ENCODE measurements around the gene SEMA4D. TPM values are rescaled to one million over a fixed set of nuclear protein-coding genes. Genes with fewer than 3 reads are reported as not detected.

The SEMA4D gene
- total and polyA plus RNA-seq, 12 donors: 2.3 to 51.0 (median 20.2) TPM

GRCh38 chr9:89471390-89471789 is 26.5 kb downstream of the SEMA4D start:
- Histone ChIP-seq H3K36me3 (peaks cover 0 to 7% (median 0%) of the 10 kb centered on the region in 9 donors), H3K4me3 (no peak overlapping the region), H3K4me1 (peaks cover 0 to 64% (median under 1%) of the 10 kb centered on the region in 9 donors), H3K27ac (peak overlapping the region in 1 of 10 donors; percentile 76), H3K27me3 (no peaks in the 10 kb centered on the region), H3K9me3 (no peaks in the 10 kb centered on the region)
- no peak for TF ChIP-seq CTCF (IDR thresholded peaks at IDR 0.05)
- ATAC-seq (no peak), DNase-seq (no peak)
- intact Hi-C loops (cut with DNase I): no loop called here
- 85 to 93% methylated on average over 3 of the region's 3 CpGs for WGBS, 2 donors

DNA sequence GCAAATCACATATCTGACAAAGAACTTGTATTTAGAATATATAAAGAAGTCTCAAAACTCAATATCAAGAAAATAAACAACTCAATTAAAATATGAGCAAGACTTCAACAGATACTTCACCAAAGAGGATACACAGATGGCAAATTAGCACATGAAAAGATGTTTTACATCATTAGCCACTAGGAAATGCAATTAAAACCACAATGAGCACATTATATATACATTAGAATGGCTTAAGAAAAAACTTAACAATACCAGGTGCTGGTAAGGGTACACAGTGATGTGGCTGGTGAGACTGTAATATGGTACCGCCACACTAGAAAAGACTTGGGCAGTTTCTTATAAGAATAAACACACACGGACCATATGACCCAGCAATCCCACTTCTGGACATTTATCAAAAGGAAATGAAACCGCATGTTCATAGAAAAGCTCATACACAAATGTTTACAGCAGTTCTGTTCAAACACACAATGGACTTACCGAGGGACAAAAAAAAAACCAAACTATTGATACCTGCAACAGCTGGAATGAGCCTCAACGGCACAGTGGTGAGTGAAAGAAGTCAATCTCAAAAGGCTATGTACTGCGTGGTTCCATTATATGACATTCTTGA is 27.6 kb downstream of the SEMA4D start:
- Histone ChIP-seq H3K27me3 (no peaks in the 10 kb centered on the region), H3K4me1 (peaks cover 0 to 56% (median 0%) of the 10 kb centered on the region in 9 donors), H3K9me3 (no peaks in the 10 kb centered on the region), H3K4me3 (no peak overlapping the region), H3K27ac (peak overlapping the region in 1 of 10 donors; percentile 76), H3K36me3 (peaks cover 0 to 4% (median 0%) of the 10 kb centered on the region in 9 donors)
- WGBS, 2 donors: 74 to 79% methylated on average over 6 of the region's 6 CpGs
- no peak for TF ChIP-seq CTCF (IDR thresholded peaks at IDR 0.05)
- DNase-seq (no peak), ATAC-seq (no peak)
- intact Hi-C loops (cut with DNase I): no loop called here

DNA sequence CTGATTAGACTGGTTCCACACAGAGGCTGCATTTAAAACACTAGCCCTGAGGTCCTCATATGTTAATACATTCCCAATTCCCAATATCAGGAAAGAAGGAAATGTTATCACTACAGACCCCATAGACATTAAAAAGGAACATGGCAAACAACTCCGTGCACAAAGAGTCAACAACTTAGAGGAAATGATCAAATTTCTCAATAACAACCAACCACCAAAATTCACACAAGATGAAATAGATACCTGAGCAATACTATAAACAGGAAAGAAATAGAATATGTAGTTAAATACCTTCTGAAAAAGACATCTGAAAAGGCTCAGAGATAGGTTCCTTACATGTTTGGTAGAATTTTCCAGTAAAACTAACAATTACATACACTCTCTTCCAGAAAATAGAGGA is 28.9 kb downstream of the SEMA4D start:
- Histone ChIP-seq H3K4me1 (peaks cover 0 to 64% (median 0%) of the 10 kb centered on the region in 9 donors), H3K9me3 (no peaks in the 10 kb centered on the region), H3K27ac (peak overlapping the region in 1 of 10 donors; percentile 76), H3K4me3 (no peak overlapping the region), H3K36me3 (no peaks in the 10 kb centered on the region), H3K27me3 (no peaks in the 10 kb centered on the region)
- intact Hi-C loops (cut with DNase I): loop anchor here in 1 of 10 donors (5.0 kb wide), 1 partner anchor 68 kb away; no protein-coding TSS in a partner anchor
- 67 to 83% methylated on average over 1 of the region's 1 CpG for WGBS, 2 donors
- no peak for DNase-seq
- no peak for TF ChIP-seq CTCF (IDR thresholded peaks at IDR 0.05)
- ATAC-seq: no peak

DNA sequence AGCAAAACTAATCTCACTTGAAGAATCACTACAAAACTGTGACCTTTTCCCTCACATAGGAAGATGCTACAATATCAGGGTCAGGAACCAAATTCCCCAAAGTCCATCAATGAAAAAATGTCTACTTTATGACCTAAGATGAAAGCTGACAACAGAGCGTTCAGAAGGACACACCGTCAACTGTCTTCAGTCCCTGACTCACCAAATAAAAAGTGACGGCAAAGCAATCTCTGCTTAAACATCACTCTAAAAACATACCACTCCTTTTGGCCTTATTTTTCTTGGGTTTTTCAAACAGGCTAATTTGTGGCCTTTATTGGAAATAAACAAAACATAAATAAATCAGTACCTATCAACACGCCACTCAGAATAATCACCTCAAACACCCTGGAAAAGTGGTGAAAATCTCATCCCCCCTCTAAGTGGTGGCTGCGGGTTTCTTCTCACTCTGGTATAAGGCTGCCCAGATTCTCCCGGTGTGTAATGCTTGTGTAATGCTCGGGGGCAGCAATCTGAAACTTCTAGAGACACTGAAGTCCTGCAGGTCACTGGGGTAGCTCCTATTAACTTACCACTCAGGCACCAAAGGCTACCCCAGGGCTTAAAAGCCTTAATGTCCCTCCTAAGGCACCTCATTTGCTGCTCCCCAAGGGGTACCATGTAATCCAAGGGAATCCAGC is 29.5 kb downstream of the SEMA4D start:
- intact Hi-C loops (cut with DNase I): loop anchor here in 1 of 10 donors (5.0 kb wide), 1 partner anchor 69 kb away; no protein-coding TSS in a partner anchor
- TF ChIP-seq CTCF (IDR thresholded peaks at IDR 0.05): no peak
- H3K27me3 ChIP-seq: no peaks in the 10 kb centered on the region
- H3K9me3 ChIP-seq: no peaks in the 10 kb centered on the region
- ATAC-seq: no peak
- H3K4me3 ChIP-seq: no peak overlapping the region
- WGBS, 2 donors: 85 to 90% methylated on average over 7 of the region's 7 CpGs
- H3K4me1 ChIP-seq: peaks cover 0 to 70% (median 0%) of the 10 kb centered on the region in 9 donors
- no peaks in the 10 kb centered on the region for H3K36me3 ChIP-seq
- no peak for DNase-seq
- peak overlapping the region in 1 of 10 donors; percentile 76 for H3K27ac ChIP-seq

Data from heart right ventricle (tissue), 16 donors.